GM18520 (cell line): ENCODE data around the gene MYO1E.
"Not testable (repeated sequence)": the region's sequence is repeated elsewhere in the genome, so short reads cannot be mapped to it uniquely, and the experiment has no call there.

Source experiments
- ATAC-seq: cut with Tn5 transposase; IDR thresholded peaks from one replicate; pipeline ENCODE4 v1.9.1; 2021; ENCODE audit not compliant: unreplicated experiment

MYO1E gene

GRCh38 chr15:59147666-59148065, 225.0 kb downstream of the MYO1E start:
- no peak for ATAC-seq

- not testable (repeated sequence) for ATAC-seq
These were observed 228.1 kb downstream of the MYO1E start for GRCh38 chr15:59144594-59144993.

- no peak for ATAC-seq
These were observed 229.4 kb downstream of the MYO1E start for GRCh38 chr15:59143281-59143680.

DNA sequence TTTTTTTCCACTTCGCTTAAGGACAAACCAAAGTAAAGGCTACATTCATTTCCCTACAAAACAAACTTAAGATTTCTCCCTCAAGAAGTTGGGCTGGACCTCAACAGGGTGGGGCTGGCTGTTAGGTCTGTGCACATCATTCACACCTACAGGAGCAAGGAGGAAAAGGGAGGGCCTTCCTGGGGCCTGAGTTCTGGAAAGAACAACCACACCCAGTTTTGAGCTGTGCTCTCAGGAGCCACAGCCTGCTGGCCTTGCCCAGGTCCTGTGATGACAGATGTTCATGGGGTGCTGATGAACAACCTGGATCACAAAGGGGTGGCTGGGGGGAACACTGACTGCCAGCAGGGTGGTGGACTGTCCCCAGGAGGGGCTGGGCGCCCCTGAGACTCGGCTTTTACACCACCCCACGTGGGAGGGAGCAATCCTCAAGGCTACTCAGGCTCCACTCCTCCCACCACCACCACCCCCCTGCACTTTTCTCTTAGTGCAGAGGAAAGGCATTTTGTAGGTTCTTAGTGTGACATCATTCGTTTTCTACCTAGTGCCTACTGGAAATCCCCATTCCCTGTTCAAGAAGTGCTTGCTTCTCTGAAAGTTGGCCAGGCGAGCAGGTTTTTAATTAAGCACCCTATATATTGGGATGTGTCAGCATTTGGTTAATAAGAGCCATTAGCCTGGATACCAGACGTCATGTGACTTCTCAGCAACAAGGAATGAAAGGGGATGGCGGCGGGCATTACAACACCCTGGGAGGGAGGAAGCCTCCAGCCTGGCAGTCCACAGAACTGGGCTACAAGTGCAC, 232.0 kb downstream of the MYO1E start:
- no peak for ATAC-seq

- peak; percentile 52 for ATAC-seq
These were observed 234.4 kb downstream of the MYO1E start for GRCh38 chr15:59138243-59138642.

GRCh38 chr15:59137566-59137965, 235.1 kb downstream of the MYO1E start:
- ATAC-seq: no peak

DNA sequence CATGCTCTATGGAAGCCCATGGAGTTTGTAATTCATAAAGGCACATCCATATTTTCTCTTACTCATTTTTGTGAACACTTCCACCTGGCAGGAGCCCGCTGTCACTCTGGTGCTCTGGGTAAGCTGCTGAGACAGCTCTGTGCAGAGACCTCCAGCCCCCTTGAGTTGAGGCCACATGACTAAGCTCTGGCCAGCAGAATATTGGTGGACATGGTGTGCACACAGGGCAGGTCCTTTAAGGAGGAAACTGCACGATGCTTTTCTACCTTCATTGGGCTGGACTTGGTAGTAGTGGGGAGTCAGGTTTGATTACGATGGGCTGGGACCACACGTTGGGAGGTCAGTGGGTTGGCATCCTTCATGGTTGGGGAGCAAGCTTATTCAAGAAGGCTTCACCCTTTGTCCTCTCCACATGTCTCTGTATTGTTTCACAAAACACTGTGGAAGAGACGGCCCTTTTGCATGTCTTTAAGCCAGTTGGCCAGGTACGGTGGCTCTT, 238.7 kb downstream of the MYO1E start:
- ATAC-seq: no peak

DNA sequence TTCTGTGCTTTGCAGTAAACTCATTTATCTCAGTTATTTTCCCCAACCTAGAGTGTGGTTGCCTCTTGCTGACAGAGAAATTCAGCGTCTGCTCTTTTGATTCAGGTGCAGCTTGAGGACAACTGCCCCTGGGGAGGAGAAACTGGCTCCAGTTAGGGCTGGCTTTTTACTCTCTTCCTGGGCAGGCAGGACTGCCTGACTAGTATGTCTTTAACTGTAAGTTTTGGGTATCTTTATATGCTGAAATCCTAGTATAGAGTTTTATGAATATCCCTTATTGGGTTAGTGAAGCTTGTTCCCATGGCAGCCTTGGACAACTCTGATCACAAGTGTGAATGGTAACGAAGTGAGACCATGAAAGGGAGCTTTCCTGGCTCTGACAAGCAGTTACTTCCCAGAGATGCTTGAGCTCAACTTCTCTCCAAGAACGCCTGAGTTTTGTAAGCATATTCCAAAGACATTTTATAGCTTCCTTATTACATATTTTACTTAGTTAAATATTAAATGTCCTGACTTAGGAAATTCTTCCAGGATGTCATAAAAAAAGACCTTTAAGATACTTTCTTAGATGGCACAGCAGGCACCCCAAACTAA, 240.6 kb downstream of the MYO1E start:
- ATAC-seq: no peak

GRCh38 chr15:59131456-59131855, 241.2 kb downstream of the MYO1E start:
- no peak for ATAC-seq

DNA sequence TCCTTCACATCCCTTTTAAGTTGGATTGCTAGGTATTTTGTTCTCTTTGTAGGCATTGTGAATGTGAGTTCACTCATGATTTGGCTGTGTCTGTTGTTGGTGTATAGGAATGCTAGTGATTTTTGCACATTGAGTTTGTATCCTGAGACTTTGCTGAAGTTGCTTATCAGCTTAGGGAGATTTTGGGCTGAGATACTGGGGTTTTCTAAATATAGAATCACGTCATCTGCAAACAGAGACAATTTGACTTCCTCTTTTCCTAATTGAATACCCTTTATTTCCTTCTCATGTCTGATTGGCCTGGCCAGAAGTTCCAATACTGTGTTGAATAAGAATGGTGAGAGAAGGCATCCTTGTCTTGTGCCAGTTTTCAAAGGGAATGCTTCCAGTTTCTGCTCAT, 245.4 kb downstream of the MYO1E start:
- not testable (repeated sequence) for ATAC-seq

GRCh38 chr15:59125683-59126082, 247.0 kb downstream of the MYO1E start:
- ATAC-seq: not testable (repeated sequence)

DNA sequence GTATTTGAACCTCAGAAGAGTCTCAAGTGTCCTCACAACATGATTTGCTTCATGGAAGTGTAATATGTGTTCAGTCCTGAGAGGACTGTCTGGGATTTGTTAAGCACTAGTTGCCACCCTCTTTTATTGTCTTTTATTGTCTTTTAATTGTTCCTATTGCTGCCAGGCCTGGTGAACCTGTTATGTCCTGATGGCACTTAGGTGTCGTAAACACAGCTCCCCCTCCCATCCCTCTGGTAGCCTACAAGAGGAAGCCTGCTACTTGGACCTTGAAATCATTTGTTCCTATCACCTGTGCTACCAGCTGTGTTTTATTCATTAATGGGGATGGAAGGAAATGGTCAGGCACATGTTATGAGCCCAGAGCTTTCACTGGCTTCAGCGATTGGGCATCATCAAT, 248.4 kb downstream of the MYO1E start:
- ATAC-seq: no peak

DNA sequence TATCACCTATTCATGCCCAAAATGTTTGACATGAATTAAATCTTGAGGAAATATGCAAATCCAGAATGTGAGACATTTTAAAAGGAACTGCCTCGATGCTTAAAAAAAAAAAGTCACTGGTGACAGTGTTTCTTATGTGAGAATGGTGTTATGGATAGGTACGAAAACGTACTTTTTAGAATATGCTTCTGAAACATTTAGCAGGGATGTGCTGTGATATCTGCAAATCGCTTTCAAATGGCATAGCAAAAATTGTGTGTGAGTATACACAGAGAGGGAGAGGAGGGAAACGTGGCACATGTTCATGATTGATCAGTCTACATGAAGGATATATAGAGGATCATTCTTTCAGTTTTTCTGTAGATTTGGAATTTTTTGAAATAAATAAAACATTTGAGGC, 251.7 kb downstream of the MYO1E start:
- no peak for ATAC-seq

DNA sequence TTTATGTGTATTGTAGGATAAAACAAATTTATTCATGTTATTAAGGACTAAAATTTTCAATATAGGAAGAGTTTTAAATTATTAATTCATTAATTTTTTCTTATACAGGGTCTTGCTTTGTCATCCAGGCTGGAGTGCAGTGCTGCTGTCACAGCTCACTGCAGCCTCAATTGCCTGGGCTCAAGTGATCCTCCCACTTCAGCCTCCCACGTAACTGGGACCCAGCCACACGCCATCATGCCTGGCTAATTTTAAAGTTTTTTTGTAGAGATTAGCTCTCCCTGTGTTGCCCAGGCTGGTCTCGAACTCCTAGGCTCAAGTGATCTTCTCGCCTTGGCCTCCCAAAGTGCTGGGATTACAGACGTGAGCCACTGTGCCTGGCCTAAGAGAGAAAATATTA, 253.0 kb downstream of the MYO1E start:
- no peak for ATAC-seq

DNA sequence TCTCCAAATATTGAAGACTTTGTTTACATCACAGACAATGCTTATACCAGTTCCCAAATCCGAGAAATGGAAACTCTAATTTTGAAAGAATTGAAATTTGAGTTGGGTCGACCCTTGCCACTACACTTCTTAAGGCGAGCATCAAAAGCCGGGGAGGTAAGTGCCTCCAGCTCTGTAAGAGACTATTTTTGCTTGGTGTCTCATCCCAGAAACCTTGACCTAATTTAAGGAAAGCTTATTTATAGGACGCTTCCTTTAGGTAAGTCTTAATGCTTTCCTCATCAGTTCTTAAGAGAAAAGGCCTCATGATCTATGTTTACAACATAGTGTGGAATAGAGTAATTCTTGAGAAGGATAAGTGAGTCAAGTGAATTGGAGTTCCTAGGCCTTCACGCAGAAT, 255.9 kb downstream of the MYO1E start:
- ATAC-seq: no peak

- no peak for ATAC-seq
These were observed 256.5 kb downstream of the MYO1E start for GRCh38 chr15:59116141-59116540.

- ATAC-seq: no peak
These were observed 257.6 kb downstream of the MYO1E start for GRCh38 chr15:59115047-59115446.

GRCh38 chr15:59111251-59111650, 261.4 kb downstream of the MYO1E start:
- no peak for ATAC-seq

GRCh38 chr15:59105854-59106253, 266.8 kb downstream of the MYO1E start:
- no peak for ATAC-seq

DNA sequence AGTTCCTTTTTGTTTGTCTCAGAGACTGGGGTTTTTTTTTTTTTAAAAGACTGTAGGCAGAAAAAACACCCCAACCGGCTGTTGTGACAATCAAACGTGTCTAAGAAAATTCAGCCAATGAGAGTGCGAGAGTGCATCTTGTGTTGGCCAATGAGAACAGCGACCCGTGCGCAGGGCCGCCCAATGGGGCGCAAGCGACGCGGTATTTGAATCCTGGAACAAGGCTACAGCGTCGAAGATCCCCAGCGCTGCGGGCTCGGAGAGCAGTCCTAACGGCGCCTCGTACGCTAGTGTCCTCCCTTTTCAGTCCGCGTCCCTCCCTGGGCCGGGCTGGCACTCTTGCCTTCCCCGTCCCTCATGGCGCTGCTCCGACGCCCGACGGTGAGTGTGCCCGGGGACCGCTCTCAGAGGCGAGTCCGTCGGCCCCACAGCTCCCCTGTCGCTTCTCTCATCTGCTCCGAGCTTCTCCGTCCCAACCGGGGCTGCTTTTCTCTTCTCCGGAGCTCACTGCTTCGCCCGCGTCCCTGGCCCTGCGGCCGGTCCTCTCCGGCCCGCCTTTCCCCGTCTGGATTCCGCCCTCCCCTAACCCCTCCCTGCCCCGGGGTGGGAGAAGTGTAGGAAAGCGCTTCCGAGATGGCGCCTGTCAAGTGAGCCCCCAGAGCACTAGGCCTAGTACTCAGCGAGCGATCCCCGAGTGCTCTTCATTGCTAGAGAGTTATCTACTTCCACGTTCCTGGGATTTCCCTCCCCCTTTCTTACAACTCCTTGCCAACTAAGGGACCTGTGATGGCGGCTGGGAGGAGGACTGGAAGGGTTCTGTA, 267.5 kb downstream of the MYO1E start, which contains the start of gene CCNB2:
TSS of gene CCNB2 (plus strand) at position 235 of the 821 bp plus-strand sequence. CDS start at position 358, 123 bp downstream.
- ATAC-seq: peak; percentile 98

DNA sequence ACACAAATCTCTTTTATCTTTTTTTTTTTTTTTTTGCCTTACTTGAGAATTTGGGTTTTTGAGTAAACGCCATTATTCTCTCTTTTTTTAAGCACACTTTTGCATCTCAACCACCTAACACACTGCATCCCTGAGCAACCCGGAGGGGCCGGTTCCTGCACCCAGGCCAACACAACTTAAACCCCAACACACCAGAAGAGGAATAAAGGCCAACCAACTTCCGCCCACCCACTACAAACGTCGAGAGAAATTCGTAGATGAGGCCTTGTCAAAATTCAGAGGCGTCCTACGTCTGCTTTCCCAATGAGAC, 268.1 kb downstream of the MYO1E start:
- no peak for ATAC-seq
